GM18508 (cell line): ENCODE results near the gene CST6.
"Not testable (repeated sequence)": the region's sequence is repeated elsewhere in the genome, so short reads cannot be mapped to it uniquely, and the experiment has no call there.

ENCODE experiments used
- ATAC-seq: cut with Tn5 transposase; IDR thresholded peaks from one replicate; pipeline ENCODE4 v1.9.1; 2021; ENCODE audit warnings: moderate number of reproducible peaks; ENCODE audit not compliant: insufficient read depth, unreplicated experiment

CST6 gene

GRCh38 chr11:65982824-65983588 lies 28.8 kb upstream of the CST6 start:
- no peak for ATAC-seq

DNA sequence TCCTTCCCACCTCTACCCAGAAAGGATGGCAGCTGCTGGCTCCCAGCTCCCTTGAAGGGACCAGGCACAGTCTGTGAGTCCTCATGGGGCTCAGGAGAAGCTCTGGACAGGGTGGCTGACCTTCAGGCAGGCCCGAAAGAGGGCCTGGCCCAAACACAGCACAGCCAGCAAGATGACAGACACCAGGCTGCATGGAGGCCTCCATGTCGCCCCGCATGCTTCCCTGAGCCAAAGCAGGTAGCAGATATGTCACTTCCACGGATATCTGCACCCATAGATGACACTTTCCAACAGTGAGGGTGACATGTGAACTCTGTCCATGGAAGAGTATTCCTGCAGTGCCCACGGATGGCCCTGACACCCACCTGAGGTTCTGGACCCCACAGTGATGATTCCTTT lies 28.2 kb upstream of the CST6 start:
- no peak for ATAC-seq

GRCh38 chr11:65987336-65987735 lies 24.5 kb upstream of the CST6 start:
- no peak for ATAC-seq

DNA sequence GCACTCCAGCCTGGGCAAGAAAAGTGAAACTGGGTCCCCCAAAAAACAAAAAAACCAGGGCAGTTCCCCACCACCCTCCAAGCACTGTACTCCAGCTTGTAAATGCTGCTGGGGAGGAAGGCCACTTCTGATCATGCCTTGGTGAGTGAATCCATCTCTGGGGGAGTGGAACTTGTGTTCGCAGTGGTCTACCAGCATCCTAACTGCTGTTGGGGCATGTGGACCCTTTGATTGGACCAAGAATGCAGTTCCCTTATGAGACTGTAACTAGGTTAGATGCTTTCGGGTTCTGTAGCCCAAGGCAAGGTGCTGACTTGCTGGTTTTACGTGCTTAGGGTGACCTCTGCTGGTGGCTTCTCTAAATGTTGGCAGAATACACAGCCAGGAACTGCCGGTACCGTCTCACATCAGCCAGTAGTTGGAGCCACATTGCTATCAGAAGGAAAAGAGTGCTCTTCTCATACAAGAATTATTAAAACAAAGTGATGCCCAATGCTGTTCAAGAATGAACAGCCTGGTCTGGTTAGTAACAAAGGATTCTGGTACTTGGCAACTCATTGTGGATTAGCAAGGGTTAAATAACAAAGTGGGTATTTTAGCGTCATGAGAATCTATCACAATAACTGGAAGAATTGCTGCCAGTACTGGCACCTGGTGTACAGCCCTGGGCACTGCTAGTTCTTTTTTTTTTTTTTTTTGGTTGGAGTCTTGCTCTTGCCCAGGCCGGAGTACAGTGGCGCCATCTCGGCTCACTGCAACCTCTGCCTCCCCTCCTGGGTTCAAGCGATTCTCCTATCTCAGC lies 22.8 kb upstream of the CST6 start:
- ATAC-seq, result peak; percentile 76

GRCh38 chr11:65992056-65992455 lies 19.8 kb upstream of the CST6 start:
- ATAC-seq, result no peak

- no peak for ATAC-seq
Observed at GRCh38 chr11:65997286-65997685, 14.5 kb upstream of the CST6 start.

DNA sequence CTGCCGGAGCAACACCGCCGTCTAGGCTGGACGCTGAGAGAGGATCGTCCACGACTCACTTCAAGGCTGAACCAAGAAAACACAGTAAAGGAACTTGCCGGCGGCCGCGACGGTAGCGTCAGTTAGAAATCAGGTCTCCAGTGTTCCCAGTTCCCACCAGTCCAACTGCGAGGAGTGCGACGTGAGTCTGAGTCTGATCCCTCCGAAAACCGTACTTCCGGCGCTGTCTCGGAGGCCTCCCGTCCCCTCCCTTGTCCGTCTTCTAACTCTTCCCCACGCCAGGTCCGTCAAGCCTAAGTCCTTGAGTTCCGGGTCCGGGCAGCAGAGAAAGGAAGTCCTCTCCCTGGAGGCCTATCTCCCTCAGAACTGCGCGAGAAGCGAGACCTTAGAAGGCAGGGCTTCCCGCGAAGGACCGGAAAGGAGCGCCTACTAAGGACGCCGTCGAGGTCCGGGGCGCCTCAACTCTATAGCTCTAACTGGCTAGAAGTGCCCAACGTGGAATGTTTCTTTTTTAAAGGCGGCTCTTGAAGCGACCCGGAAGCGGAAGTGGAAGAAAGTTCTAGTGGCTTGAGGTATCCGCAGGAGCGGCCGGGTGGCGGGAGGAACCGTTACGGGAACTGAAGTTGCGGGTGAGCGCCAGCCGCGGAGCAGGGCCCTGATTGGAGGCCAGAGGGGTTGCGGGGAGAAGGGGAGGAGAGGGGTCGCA lies 9.7 kb upstream of the CST6 start, which contains the start of the genes BANF1 and EIF1AD:
TSS of gene BANF1 (plus strand) at position 562 of the 706 bp plus-strand sequence. CDS start 748 bp downstream, outside the sequence.
TSS of gene EIF1AD (minus strand) at position 216 of the 706 bp plus-strand sequence. CDS start 1,768 bp downstream, outside the sequence.
- ATAC-seq, result no peak

- no peak for ATAC-seq
Observed at GRCh38 chr11:66002648-66003225, 9.1 kb upstream of the CST6 start.

DNA sequence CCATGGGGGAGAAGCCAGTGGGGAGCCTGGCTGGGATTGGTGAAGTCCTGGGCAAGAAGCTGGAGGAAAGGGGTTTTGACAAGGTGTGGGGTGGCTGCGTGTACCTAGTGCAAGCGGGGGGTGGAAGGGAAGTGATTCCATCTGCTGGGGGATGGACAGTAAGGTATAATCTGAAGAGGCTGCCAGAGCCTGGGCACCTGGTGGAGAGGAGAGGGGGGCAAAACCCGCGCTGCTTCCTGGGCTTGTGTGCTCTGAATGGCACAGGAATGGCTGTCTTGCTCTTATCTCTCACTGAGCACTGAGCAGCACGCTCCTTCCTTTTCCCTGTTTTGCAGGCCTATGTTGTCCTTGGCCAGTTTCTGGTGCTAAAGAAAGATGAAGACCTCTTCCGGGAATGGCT lies 8.5 kb upstream of the CST6 start:
- no peak for ATAC-seq

GRCh38 chr11:66004186-66004585 lies 7.6 kb upstream of the CST6 start:
- no peak for ATAC-seq

GRCh38 chr11:66006134-66006890 lies 5.5 kb upstream of the CST6 start:
- ATAC-seq, result no peak

DNA sequence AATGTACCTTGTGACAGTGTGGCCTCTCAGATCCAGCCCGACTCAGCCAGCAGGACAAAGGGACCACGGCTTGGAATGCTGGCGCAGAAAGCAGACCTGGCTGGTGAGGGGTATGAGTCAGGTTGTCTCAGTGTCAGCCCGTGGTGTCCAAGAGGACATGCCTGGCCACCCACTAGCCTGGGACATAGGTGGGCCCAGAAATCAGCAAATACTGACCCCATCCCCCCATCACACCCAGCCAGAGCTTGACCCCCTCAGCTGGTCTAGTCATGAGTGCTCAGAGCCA lies 5.0 kb upstream of the CST6 start:
- ATAC-seq, result no peak

DNA sequence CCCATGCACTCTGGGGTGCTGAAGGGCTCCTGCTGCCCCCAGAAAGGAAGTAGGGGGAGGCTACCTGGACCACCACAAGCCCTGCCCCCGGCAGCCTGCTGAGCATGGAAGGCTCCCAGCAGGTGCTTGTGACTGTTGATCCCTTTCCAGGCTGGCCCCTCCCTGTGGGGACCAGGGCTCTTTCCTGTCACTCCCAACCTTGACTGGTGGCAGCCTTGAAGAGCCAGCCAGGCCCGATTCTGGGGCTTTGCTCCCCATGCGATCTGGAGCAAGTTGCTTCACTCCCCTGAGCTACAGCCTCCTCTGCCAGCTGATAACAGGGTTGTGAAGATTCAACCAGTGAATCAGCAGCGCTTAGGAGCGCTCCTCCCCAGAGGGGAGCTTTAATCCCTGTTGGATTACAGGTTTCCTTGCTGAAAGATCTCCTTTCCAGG lies 4.6 kb upstream of the CST6 start:
- ATAC-seq, result no peak

DNA sequence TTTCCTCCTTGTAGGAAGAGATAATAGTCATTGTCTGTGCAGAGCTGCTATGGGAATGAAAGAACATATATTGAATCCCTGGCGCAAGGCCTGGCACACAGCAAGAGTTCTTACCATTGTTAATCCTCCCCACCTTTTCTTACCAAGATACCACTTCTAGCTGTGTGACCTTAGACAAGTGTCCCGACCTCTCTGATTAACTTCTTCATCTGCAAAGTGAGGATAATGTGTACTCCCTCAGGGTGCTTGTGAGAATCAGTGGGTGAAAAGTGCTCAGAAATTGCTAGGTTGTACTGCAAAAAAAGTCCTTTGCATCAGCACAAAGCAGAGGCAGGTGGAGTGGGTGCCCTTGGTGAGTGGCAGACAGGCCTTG lies 3.7 kb upstream of the CST6 start:
- ATAC-seq, result no peak

GRCh38 chr11:66008468-66009101 lies 3.2 kb upstream of the CST6 start:
- no peak for ATAC-seq

- ATAC-seq, result not testable (repeated sequence)
Observed at GRCh38 chr11:66010036-66010435, 1.8 kb upstream of the CST6 start.

GRCh38 chr11:66011239-66011784 lies 496 bp upstream of the CST6 start:
- ATAC-seq, result no peak

DNA sequence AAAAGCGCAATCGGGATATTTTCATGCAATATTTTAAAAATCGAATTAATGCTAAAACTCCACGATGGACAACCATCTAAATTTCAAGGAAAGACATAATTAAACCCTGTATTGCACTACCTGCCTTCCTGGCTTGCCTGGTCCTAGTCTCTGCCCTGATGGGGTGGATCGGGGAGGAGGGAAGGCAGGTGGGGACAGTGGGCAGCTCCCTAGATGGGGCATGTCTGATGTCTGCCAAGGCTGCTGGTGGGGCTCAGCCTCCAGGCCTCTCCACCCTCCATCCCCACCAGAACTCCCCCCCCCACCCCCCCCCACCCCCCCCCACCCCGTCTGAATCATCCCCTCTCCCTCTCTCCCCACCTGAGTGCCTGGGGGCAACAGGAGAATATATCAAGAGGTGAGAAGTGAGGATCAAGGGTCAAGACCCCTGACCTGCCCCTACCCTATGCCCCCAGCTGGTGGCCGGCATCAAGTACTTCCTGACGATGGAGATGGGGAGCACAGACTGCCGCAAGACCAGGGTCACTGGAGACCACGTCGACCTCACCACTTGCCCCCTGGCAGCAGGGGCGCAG lies 650 bp downstream of the CST6 start:
- ATAC-seq, result no peak
